Liver (tissue), 9 donors: ENCODE measurements around the gene SERP1. TPM values are rescaled to one million over a fixed set of nuclear protein-coding genes. Genes with fewer than 3 reads are reported as not detected.

Experiments
- DNase-seq: peaks from one replicate; pipeline ENCODE4 v3.0.0-alpha.2; 2017; ENCODE audit warnings: low spot score
- H3K27ac ChIP-seq, 2 donors: one replicate each; pipeline ENCODE4 v1.7.0; 2013; ENCODE audit warnings: inconsistent platforms in 2 of 2, low read length in 2 of 2, control low read depth in 1 of 2, low read depth in 1 of 2, mild to moderate bottlenecking in 1 of 2
- H3K27me3 ChIP-seq, 4 donors: one replicate each; pipeline versions ENCODE4 v1.6.1 to v1.7.0; 2013; ENCODE audit warnings: low read length in 3 of 4, inconsistent platforms in 1 of 4, mild to moderate bottlenecking in 1 of 4, moderate library complexity in 1 of 4; ENCODE audit not compliant: control insufficient read depth in 4 of 4, insufficient read depth in 4 of 4
- H3K36me3 ChIP-seq, 4 donors: one replicate each; pipeline versions ENCODE4 v1.6.1 to v1.7.0; 2013; ENCODE audit warnings: low read length in 3 of 4, mild to moderate bottlenecking in 3 of 4, low read depth in 1 of 4, moderate library complexity in 1 of 4; ENCODE audit not compliant: control insufficient read depth in 4 of 4, insufficient read depth in 3 of 4
- H3K4me1 ChIP-seq, 4 donors: one replicate each; pipeline versions ENCODE4 v1.6.1 to v1.7.0; 2013; ENCODE audit warnings: low read length in 3 of 4, mild to moderate bottlenecking in 3 of 4, moderate library complexity in 1 of 4; ENCODE audit not compliant: control insufficient read depth in 4 of 4, insufficient read depth in 4 of 4
- H3K4me3 ChIP-seq, 3 donors: one replicate each; pipeline versions ENCODE4 v1.6.1 to v1.7.0; 2013; ENCODE audit warnings: low read length in 3 of 3, control low read depth in 1 of 3, low read depth in 1 of 3, mild to moderate bottlenecking in 1 of 3
- H3K9ac ChIP-seq, 2 donors: one replicate each; pipeline ENCODE4 v1.7.0; 2013; ENCODE audit warnings: low read length in 2 of 2, mild to moderate bottlenecking in 2 of 2, moderate library complexity in 2 of 2, control low read depth in 1 of 2, low read depth in 1 of 2
- H3K9me3 ChIP-seq, 4 donors: one replicate each; pipeline versions ENCODE4 v1.6.1 to v1.7.0; 2013; ENCODE audit warnings: low read length in 3 of 4; ENCODE audit not compliant: control insufficient read depth in 4 of 4
- ATF3 ChIP-seq: IDR thresholded peaks from 2 replicates; pipeline ENCODE4 v1.6.1; 2016; ENCODE audit warnings: antibody characterized with exemption
- CTCF ChIP-seq: fragments of 150-350 bp; IDR thresholded peaks from 2 replicates; pipeline ENCODE4 v1.5.1; 2017; ENCODE audit warnings: improper control_type of control experiment, low read depth, low read length; ENCODE audit not compliant: missing input control
- EGR1 ChIP-seq, 2 donors: IDR thresholded peaks; 2 replicates each; pipeline ENCODE4 v1.6.1; 2016 to 2018; ENCODE audit warnings: antibody characterized with exemption in 2 of 2, low read depth in 2 of 2
- FOXA1 ChIP-seq: IDR thresholded peaks from 2 replicates; pipeline ENCODE4 v1.6.1; 2016; ENCODE audit warnings: antibody characterized with exemption
- FOXA2 ChIP-seq: IDR thresholded peaks from 2 replicates; pipeline ENCODE4 v1.6.1; 2016; ENCODE audit warnings: antibody characterized with exemption
- GABPA ChIP-seq, 2 donors: IDR thresholded peaks in 1 of 2; conservative IDR thresholded peaks in 1 of 2; 2 replicates each; pipeline ENCODE4 v1.6.1; 2016; ENCODE audit warnings: antibody characterized with exemption in 2 of 2, mild to moderate bottlenecking in 1 of 2, moderate library complexity in 1 of 2
- HNF4A ChIP-seq, 2 donors: conservative IDR thresholded peaks; 2 replicates each; pipeline ENCODE4 v1.6.1; 2016; ENCODE audit warnings: antibody characterized with exemption in 2 of 2, mild to moderate bottlenecking in 2 of 2
- HNF4G ChIP-seq: IDR thresholded peaks from 2 replicates; pipeline ENCODE4 v1.6.1; 2016; ENCODE audit warnings: antibody characterized with exemption
- JUND ChIP-seq, 2 donors: IDR thresholded peaks; 2 replicates each; pipeline ENCODE4 v1.6.1; 2016; ENCODE audit warnings: antibody characterized with exemption in 2 of 2
- MAX ChIP-seq: IDR thresholded peaks from 2 replicates; pipeline ENCODE4 v1.6.1; 2016; ENCODE audit warnings: antibody characterized with exemption
- NR2F2 ChIP-seq: IDR thresholded peaks from 2 replicates; pipeline ENCODE4 v1.6.1; 2016; ENCODE audit warnings: antibody characterized with exemption
- RAD21 ChIP-seq, 2 donors: IDR thresholded peaks; 2 replicates each; pipeline ENCODE4 v1.6.1; 2016; ENCODE audit warnings: antibody characterized with exemption in 2 of 2, mild to moderate bottlenecking in 2 of 2
- REST ChIP-seq: IDR thresholded peaks from 2 replicates; pipeline ENCODE4 v1.6.1; 2016; ENCODE audit warnings: antibody characterized with exemption, mild to moderate bottlenecking
- RXRA ChIP-seq, 2 donors: IDR thresholded peaks; 2 replicates each; pipeline ENCODE4 v1.6.1; 2017 to 2018; ENCODE audit warnings: antibody characterized with exemption in 2 of 2, mild to moderate bottlenecking in 1 of 2
- SP1 ChIP-seq: IDR thresholded peaks from 2 replicates; pipeline ENCODE4 v1.6.1; 2018; ENCODE audit warnings: antibody characterized with exemption, mild to moderate bottlenecking
- TAF1 ChIP-seq: conservative IDR thresholded peaks from 2 replicates; pipeline ENCODE4 v1.6.1; 2016; ENCODE audit warnings: antibody characterized with exemption, mild to moderate bottlenecking
- YY1 ChIP-seq: IDR thresholded peaks from 2 replicates; pipeline ENCODE4 v1.6.1; 2016; ENCODE audit warnings: antibody characterized with exemption, mild to moderate bottlenecking
- ZBTB33 ChIP-seq: IDR thresholded peaks from 2 replicates; pipeline ENCODE4 v1.6.1; 2016; ENCODE audit warnings: antibody characterized with exemption
- WGBS: extraction: QIAGEN DNeasy Blood & Tissue Kit; methylation state at CpG from one replicate; pipeline ENCODE4 v1.1.7; 2013; 5-methylcytosine and 5-hydroxymethylcytosine counted together
- polyA plus RNA-seq, 2 donors: library from polyadenylated mRNA; stranded (reverse) in 1 of 2; unstranded in 1 of 2; fragments of 200-250 nt in 1 of 2; fragments of >200 nt in 1 of 2; fragmentation: Nextera tagmentation in 1 of 2; extraction: Ambion mirVana in 1 of 2; gene quantifications; one replicate each; pipeline versions ENCODE4 v1.2.1 to v1.2.3, GENCODE V29; 2013 to 2015
- total RNA-seq, 2 donors: library from RNA; depleted of rRNA; stranded (reverse); fragments of >200 nt; gene quantifications; one replicate each; pipeline ENCODE4 v1.2.3, GENCODE V29; 2014
- donor health status: healthy.
- donor health status: healthy.
- donor health status: healthy.
- donor health status: healthy.
- donor health status: healthy.

SERP1 gene
- total and polyA plus RNA-seq, 4 donors: 116 to 254 (median 182) TPM

GRCh38 chr3:150520408-150520807 is 25.9 kb downstream of the SERP1 start:
- WGBS: 74% methylated on average over 24 of the region's 24 CpGs
- Histone ChIP-seq H3K4me3 (no peak overlapping the region), H3K4me1 (peaks cover 0 to 3% (median 0%) of the 10 kb centered on the region in 4 donors), H3K9ac (no peak overlapping the region), H3K9me3 (no peaks in the 10 kb centered on the region), H3K36me3 (no peaks in the 10 kb centered on the region), H3K27me3 (no peaks in the 10 kb centered on the region), H3K27ac (no peak overlapping the region)
- no peak for DNase-seq
- TF ChIP-seq MAX (no peak), EGR1 (IDR thresholded peaks at IDR 0.05; ENCODE audit: low read depth in 2 of 2) (no peak), RAD21 (IDR thresholded peaks at IDR 0.05) (no peak), YY1 (no peak), TAF1 (no peak), ZBTB33 (no peak), GABPA (IDR thresholded peaks at IDR 0.05 in 1 of 2, conservative IDR thresholded peaks at IDR 0.05 in 1 of 2) (no peak), CTCF (no peak), NR2F2 (no peak), FOXA2 (no peak), HNF4A (conservative IDR thresholded peaks at IDR 0.05) (no peak), JUND (IDR thresholded peaks at IDR 0.05) (no peak), ATF3 (no peak), HNF4G (no peak), SP1 (no peak), REST (no peak), RXRA (IDR thresholded peaks at IDR 0.05) (no peak), FOXA1 (no peak)
